K562 (cell line): ENCODE measurements around the gene PDIA4. TPM values are rescaled to one million over a fixed set of nuclear protein-coding genes. Genes with fewer than 3 reads are reported as not detected.

Experiments
- ATF6 ChIP-seq: sonication (generic); formaldehyde crosslinking; IDR thresholded peaks from 2 replicates; pipeline ENCODE4 v1.4.0; 2020; ENCODE audit warnings: mild to moderate bottlenecking, missing genetic modification reagents
- CREBBP ChIP-seq: IDR thresholded peaks from one replicate; pipeline ENCODE4 v1.6.1; 2012; ENCODE audit warnings: low read depth, mild to moderate bottlenecking, control low read depth, inconsistent platforms, low read length
- DNMT1 ChIP-seq: fragments of 450-650 bp; IDR thresholded peaks from 2 replicates; pipeline ENCODE4 v1.6.1; 2016; ENCODE audit warnings: antibody characterized with exemption, mild to moderate bottlenecking
- FOXP4 ChIP-seq: sonication (generic); formaldehyde crosslinking; IDR thresholded peaks from 2 replicates; pipeline ENCODE4 v1.8.0; 2022; ENCODE audit warnings: mild to moderate bottlenecking, missing genetic modification reagents, borderline replicate concordance
- HNRNPL ChIP-seq: fragments of 200-400 bp; formaldehyde crosslinking; IDR thresholded peaks from 2 replicates; pipeline ENCODE4 v1.6.1; 2017; ENCODE audit warnings: low read depth, mild to moderate bottlenecking, low read length
- NCOR1 ChIP-seq: fragments of 450-650 bp; IDR thresholded peaks from 2 replicates; pipeline ENCODE4 v1.6.1; 2016; ENCODE audit warnings: mild to moderate bottlenecking, moderate library complexity
- PCBP1 ChIP-seq: fragments of 200-400 bp; formaldehyde crosslinking; IDR thresholded peaks from 2 replicates; pipeline ENCODE4 v1.6.1; 2018; ENCODE audit warnings: mild to moderate bottlenecking, low read depth, low read length; ENCODE audit not compliant: poor library complexity, severe bottlenecking
- POLR2B ChIP-seq: fragments of 450-650 bp; IDR thresholded peaks from 2 replicates; pipeline ENCODE4 v1.6.1; 2018; ENCODE audit warnings: low read depth; ENCODE audit not compliant: partially characterized antibody
- SAFB2 ChIP-seq: fragments of 200-400 bp; formaldehyde crosslinking; IDR thresholded peaks from 2 replicates; pipeline ENCODE4 v1.6.1; 2018; ENCODE audit warnings: borderline replicate concordance, low read length, low read depth, moderate library complexity; ENCODE audit not compliant: severe bottlenecking
- WHSC1 ChIP-seq: IDR thresholded peaks from one replicate; pipeline ENCODE4 v1.6.1; 2012; ENCODE audit warnings: low read length, control low read depth, inconsistent platforms
- ZBTB26 ChIP-seq: fragments of 450-650 bp; formaldehyde crosslinking; IDR thresholded peaks from 2 replicates; pipeline ENCODE4 v1.4.0; 2022; ENCODE audit warnings: missing genetic modification characterization
- ZNF274 ChIP-seq: IDR thresholded peaks from 2 replicates; pipeline ENCODE4 v1.6.1; 2011; ENCODE audit warnings: low read depth, mild to moderate bottlenecking, low read length, moderate library complexity, borderline replicate concordance
- ZNF277 ChIP-seq: fragments of 250-450 bp; sonication (Bioruptor Pico); IDR thresholded peaks from 2 replicates; pipeline ENCODE4 v1.8.0; 2022; ENCODE audit warnings: inconsistent platforms, mild to moderate bottlenecking, moderate library complexity, borderline replicate concordance
- polyA plus RNA-seq, 8 experiments: library from polyadenylated mRNA; depleted of rRNA in 4 of 8; stranded (reverse) in 5 of 8; unstranded in 3 of 8; fragments of >200 nt; fragmentation: Nextera tagmentation in 2 of 8; fragmentation: Illumina TruSeq in 1 of 8; extraction: Ambion mirVana in 2 of 8; extraction: Trizol in 1 of 8; gene quantifications; 2 replicates each; pipeline versions ENCODE4 v1.2.1 to v1.2.3, GENCODE V29; 2011 to 2014; ENCODE audit warnings: inconsistent platforms in 1 of 8, missing spikeins in 1 of 8
- total RNA-seq, 7 experiments: library from RNA; depleted of rRNA in 6 of 7; stranded (reverse); fragments of >200 nt in 6 of 7; fragmentation: Illumina TruSeq in 2 of 7; extraction: Trizol in 2 of 7; gene quantifications; 2 replicates each; pipeline versions ENCODE4 v1.2.1 to v1.2.3, GENCODE V29; 2011 to 2021; ENCODE audit warnings: low replicate concordance in 1 of 7
- TF ChIP-seq, protein P1 (sequence below): sonication (generic); formaldehyde crosslinking; IDR thresholded peaks from 2 replicates; pipeline ENCODE4 v1.8.1; 2022; ENCODE audit warnings: missing genetic modification reagents
- TF ChIP-seq, protein P2 (sequence below): IDR thresholded peaks from 2 replicates; pipeline ENCODE4 v1.6.1; 2016; ENCODE audit warnings: missing genetic modification characterization, missing compliant biosample characterization
- TF ChIP-seq, protein P3 (sequence below): fragments of 450-650 bp; IDR thresholded peaks from 2 replicates; pipeline ENCODE4 v1.6.1; 2016; ENCODE audit warnings: low read depth, mild to moderate bottlenecking, moderate library complexity

PDIA4 gene
- total and polyA plus RNA-seq, 9 of the 15 experiments (the other 6 are each of a cell fraction or from before 2014, with no cell fraction given), result 9.1 to 175 (median 146) TPM

DNA sequence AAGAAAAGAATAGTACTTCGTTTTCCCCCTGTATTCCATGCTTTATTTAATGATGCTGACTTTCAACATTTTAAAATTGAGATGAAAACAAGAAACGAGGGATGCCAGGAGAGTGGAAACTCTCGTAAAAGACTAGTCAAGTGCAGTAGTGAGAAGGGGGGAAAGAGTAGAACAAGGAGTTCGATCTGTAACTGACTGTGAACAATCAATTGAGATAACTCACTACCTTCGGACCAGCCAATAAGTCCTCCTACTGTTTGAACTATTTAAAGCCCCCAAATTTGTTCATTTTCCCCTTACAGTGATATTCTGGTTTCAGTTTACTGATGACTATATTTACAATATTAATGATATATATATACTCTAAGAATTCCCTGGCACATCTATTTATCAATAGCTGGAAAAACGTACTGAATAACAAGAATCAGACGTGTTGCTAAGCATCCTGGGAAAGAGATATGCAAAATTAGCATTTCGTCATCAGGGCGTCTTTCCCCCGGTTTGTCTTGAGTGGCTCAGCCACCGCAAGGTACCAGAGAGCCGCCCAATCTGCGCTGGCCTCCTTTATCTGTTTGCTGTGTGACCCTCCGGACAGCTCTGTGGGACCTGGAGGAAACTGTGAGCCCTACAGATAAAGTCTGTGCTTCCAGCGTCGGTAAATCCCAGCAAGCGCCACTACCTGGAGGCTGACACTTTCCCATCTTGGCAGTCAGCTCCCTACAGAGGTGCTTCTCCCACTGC lies 41.1 kb downstream of the PDIA4 start (continued):
- no peak; the same call in 1 of the 2 replicates for TF ChIP-seq ZBTB26 (CRISPR knock-in tag)
- no peak for TF ChIP-seq ATF6 (CRISPR knock-in tag)
- no peak for TF ChIP-seq PCBP1
- TF ChIP-seq FOXP4, result 0 out of 2 replicates have a peak, but pooled peaks have one; percentile 48
- TF ChIP-seq POLR2B, result no peak
- no peak for TF ChIP-seq ZNF277
- TF ChIP-seq, protein P1, sequence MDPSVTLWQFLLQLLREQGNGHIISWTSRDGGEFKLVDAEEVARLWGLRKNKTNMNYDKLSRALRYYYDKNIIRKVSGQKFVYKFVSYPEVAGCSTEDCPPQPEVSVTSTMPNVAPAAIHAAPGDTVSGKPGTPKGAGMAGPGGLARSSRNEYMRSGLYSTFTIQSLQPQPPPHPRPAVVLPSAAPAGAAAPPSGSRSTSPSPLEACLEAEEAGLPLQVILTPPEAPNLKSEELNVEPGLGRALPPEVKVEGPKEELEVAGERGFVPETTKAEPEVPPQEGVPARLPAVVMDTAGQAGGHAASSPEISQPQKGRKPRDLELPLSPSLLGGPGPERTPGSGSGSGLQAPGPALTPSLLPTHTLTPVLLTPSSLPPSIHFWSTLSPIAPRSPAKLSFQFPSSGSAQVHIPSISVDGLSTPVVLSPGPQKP (CRISPR knock-in tag), result no peak
- TF ChIP-seq DNMT1, result peak; percentile 93; the same call in 1 of the 2 replicates
- TF ChIP-seq ZNF274, result no peak
- peak; percentile 50; the same call in 1 of the 2 replicates for TF ChIP-seq NCOR1
- TF ChIP-seq, protein P2, sequence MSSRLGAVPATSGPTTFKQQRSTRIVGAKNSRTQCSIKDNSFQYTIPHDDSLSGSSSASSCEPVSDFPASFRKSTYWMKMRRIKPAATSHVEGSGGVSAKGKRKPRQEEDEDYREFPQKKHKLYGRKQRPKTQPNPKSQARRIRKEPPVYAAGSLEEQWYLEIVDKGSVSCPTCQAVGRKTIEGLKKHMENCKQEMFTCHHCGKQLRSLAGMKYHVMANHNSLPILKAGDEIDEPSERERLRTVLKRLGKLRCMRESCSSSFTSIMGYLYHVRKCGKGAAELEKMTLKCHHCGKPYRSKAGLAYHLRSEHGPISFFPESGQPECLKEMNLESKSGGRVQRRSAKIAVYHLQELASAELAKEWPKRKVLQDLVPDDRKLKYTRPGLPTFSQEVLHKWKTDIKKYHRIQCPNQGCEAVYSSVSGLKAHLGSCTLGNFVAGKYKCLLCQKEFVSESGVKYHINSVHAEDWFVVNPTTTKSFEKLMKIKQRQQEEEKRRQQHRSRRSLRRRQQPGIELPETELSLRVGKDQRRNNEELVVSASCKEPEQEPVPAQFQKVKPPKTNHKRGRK, result no peak; the same call in 1 of the 2 replicates
- TF ChIP-seq SAFB2, result no peak
- TF ChIP-seq CREBBP, result no peak
- TF ChIP-seq, protein P3, sequence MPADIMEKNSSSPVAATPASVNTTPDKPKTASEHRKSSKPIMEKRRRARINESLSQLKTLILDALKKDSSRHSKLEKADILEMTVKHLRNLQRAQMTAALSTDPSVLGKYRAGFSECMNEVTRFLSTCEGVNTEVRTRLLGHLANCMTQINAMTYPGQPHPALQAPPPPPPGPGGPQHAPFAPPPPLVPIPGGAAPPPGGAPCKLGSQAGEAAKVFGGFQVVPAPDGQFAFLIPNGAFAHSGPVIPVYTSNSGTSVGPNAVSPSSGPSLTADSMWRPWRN, result peak; percentile 46; the same call in 1 of the 2 replicates
- no peak; the same call in 1 of the 2 replicates for TF ChIP-seq HNRNPL
- TF ChIP-seq WHSC1, result no peak
